Chondrocyte (in vitro differentiated cells): ENCODE results near the gene SCAPER. TPM values are rescaled to one million over a fixed set of nuclear protein-coding genes. Genes with fewer than 3 reads are reported as not detected.
"Not testable (repeated sequence)": the region's sequence is repeated elsewhere in the genome, so short reads cannot be mapped to it uniquely, and the experiment has no call there.

Experiments
- DNase-seq: peaks from one replicate; pipeline ENCODE4 v3.0.0; 2021; ENCODE audit warnings: mixed read lengths, low spot score
- H3K27ac Mint-ChIP-seq: one replicate; pipeline ENCODE4 v1.8.0; 2021; ENCODE audit warnings: mild to moderate bottlenecking, moderate library complexity, mixed read lengths; ENCODE audit not compliant: unreplicated experiment
- H3K27me3 Mint-ChIP-seq: 2 replicates; pipeline ENCODE4 v1.8.0; 2021; ENCODE audit warnings: low read depth, mixed read lengths
- H3K36me3 Mint-ChIP-seq: 2 replicates; pipeline ENCODE4 v1.8.0; 2021; ENCODE audit warnings: low read depth, mixed read lengths
- H3K4me1 Mint-ChIP-seq: 2 replicates; pipeline ENCODE4 v1.8.0; 2021; ENCODE audit warnings: low read depth, mild to moderate bottlenecking, mixed read lengths
- H3K4me3 Mint-ChIP-seq: one replicate; pipeline ENCODE4 v1.8.0; 2021; ENCODE audit warnings: mild to moderate bottlenecking, moderate library complexity, mixed read lengths; ENCODE audit not compliant: unreplicated experiment
- H3K9me3 Mint-ChIP-seq: 2 replicates; pipeline ENCODE4 v1.8.0; 2021; ENCODE audit warnings: low read depth, mixed read lengths
- total RNA-seq: library from RNA; stranded (reverse); gene quantifications from 3 replicates; pipeline ENCODE4 v1.2.1, GENCODE V29; 2021
- TF ChIP-seq, protein P1 (sequence below): fragments of 200-600 bp; sonication (generic); IDR thresholded peaks from 2 replicates; pipeline ENCODE4 v1.5.0; 2021; ENCODE audit warnings: antibody characterized with exemption, mild to moderate bottlenecking, moderate library complexity

SCAPER gene
- total RNA-seq, 1 donor from 2014 or later = 17.3 TPM

GRCh38 chr15:76714950-76715349 lies 190.2 kb downstream of the SCAPER start:
- TF ChIP-seq, protein P1, sequence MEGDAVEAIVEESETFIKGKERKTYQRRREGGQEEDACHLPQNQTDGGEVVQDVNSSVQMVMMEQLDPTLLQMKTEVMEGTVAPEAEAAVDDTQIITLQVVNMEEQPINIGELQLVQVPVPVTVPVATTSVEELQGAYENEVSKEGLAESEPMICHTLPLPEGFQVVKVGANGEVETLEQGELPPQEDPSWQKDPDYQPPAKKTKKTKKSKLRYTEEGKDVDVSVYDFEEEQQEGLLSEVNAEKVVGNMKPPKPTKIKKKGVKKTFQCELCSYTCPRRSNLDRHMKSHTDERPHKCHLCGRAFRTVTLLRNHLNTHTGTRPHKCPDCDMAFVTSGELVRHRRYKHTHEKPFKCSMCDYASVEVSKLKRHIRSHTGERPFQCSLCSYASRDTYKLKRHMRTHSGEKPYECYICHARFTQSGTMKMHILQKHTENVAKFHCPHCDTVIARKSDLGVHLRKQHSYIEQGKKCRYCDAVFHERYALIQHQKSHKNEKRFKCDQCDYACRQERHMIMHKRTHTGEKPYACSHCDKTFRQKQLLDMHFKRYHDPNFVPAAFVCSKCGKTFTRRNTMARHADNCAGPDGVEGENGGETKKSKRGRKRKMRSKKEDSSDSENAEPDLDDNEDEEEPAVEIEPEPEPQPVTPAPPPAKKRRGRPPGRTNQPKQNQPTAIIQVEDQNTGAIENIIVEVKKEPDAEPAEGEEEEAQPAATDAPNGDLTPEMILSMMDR = no peak

DNA sequence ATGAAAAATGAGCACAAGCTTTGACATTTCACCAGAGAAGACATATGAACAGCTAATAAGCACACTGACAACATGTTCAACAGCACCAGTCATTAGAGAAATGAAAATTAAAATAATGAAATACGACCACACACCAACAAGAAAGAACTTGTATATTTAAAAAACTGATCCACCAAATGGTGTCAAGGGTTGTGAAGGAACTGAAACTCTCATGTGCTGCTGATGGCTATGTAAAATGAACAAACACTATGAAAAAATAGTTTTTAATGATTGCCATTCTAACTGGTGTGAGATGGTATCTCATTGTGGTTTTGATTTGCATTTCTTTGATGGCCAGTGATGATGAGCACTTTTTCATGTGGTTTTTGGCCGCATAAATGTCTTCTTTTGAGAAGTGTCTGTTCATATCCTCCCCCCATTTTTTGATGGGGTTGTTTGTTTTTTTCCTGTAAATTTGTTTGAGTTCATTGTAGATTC lies 193.8 kb downstream of the SCAPER start:
- Mint-ChIP-seq H3K36me3 (peaks cover 14% of the 10 kb centered on the region), H3K4me1 (no peaks in the 10 kb centered on the region), H3K4me3 (no peak overlapping the region), H3K27me3 (no peaks in the 10 kb centered on the region), H3K9me3 (peaks cover 7% of the 10 kb centered on the region), H3K27ac (no peak overlapping the region)
- DNase-seq = no peak
- TF ChIP-seq, protein P1 = no peak

More at GRCh38 chr15:76714950-76715349, 190.2 kb downstream of the SCAPER start:
- no peak overlapping the region for H3K4me3 Mint-ChIP-seq
- H3K27me3 Mint-ChIP-seq = no peaks in the 10 kb centered on the region
- no peak overlapping the region for H3K27ac Mint-ChIP-seq
- H3K4me1 Mint-ChIP-seq = no peaks in the 10 kb centered on the region
- H3K36me3 Mint-ChIP-seq = peaks cover 21% of the 10 kb centered on the region
- no peak for DNase-seq
- peaks cover 18% of the 10 kb centered on the region for H3K9me3 Mint-ChIP-seq

DNA sequence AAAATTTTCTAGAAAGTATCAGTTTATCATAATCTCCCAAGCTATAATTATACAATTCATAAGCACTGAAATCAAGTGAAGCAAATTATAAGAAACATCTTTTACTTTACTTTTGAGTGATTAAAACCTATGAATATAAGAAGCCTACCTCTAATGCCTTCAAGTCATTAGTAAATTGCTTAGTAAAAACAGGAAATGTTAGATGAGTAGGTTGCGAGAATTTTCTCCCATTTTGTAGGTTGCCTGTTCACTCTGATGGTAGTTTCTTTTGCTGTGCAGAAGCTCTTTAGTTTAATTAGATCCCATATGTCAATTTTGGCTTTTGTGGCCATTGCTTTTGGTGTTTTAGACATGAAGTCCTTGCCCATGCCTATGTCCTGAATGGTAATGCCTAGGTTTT lies 201.1 kb downstream of the SCAPER start:
- not testable (repeated sequence) for H3K4me1 Mint-ChIP-seq, H3K27me3 Mint-ChIP-seq, DNase-seq, H3K27ac Mint-ChIP-seq, H3K4me3 Mint-ChIP-seq, H3K36me3 Mint-ChIP-seq, H3K9me3 Mint-ChIP-seq

DNA sequence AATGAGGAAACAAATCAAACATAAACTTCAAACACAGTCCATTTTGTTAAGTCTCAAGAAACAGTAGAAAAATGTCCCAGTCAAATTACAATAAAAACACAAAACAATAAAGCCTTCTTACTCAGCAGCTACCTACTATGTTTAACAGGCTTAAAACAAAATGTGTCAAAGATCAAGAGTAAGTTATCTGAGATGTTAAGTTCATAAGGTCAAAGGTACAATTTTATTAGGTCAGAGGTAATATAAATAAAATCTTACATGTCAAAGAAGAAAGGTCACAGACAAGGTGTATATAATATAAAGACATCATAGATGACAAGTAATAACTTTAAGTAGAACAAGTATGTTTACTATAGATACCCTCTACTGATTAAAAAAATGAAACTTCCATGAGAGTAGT lies 208.3 kb downstream of the SCAPER start:
- Mint-ChIP-seq H3K36me3 (peaks cover 10% of the 10 kb centered on the region), H3K4me3 (no peak overlapping the region), H3K27ac (no peak overlapping the region), H3K9me3 (no peaks in the 10 kb centered on the region), H3K27me3 (no peaks in the 10 kb centered on the region), H3K4me1 (no peaks in the 10 kb centered on the region)
- DNase-seq = no peak
- TF ChIP-seq, protein P1 = no peak

DNA sequence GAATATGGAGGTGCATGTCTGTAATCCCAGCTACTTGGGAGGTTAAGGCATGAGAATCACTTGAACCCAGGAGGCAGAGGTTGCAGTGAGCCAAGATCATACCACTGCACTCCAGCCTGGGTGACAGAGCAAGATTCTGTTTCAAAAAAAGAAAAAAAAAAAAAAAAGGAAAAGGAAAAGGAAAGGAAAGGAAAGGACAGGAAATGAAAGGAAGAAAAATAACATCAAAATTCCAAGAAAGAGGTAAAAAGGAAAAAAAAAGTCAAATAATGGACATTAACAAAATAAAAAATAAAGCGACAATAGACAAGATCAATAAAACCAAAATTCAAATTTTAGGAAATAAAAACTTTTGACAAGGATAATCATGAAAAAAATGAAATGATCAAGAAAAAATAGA lies 212.6 kb downstream of the SCAPER start:
- H3K4me1 Mint-ChIP-seq, H3K9me3 Mint-ChIP-seq, H3K27me3 Mint-ChIP-seq, DNase-seq, H3K27ac Mint-ChIP-seq, H3K4me3 Mint-ChIP-seq, H3K36me3 Mint-ChIP-seq: not testable (repeated sequence)

DNA sequence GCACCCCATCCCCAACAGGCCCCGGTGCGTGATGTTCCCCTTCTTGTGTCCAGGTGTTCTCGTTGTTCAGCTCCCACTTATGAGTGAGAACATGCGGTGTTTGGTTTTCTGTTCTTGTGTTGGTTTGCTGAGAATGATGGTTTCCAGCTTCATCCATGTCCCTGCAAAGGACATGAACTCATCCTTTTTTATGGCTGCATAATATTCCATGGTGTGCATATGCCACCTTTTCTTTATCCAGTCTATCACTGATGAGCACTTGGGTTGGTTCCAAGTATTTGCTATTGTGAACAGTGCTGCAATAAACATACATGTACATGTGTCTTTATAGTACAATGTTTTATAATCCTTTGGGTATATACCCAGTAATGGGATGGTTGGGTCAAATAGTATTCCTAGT lies 217.5 kb downstream of the SCAPER start:
- H3K36me3 Mint-ChIP-seq, DNase-seq, H3K27ac Mint-ChIP-seq, H3K27me3 Mint-ChIP-seq, H3K4me1 Mint-ChIP-seq, H3K4me3 Mint-ChIP-seq, H3K9me3 Mint-ChIP-seq: not testable (repeated sequence)

DNA sequence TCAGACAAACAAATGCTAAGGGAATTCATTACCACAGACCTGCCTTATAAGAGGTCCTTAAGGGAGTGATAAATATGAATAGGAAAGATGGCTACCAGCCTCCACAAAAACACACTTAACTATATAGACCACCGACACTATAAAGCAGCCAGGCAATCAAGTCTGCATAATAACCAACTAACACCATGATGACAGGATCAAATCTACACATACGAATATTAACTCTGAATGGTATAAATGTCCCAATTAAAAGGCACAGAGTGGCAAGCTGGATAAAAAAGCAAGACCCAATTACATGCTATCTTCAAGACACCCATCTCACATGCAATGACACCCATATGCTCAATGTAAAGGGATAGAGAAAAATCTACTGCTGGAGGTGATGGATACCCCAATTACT lies 221.1 kb downstream of the SCAPER start:
- Mint-ChIP-seq H3K27ac (no peak overlapping the region), H3K4me3 (no peak overlapping the region), H3K4me1 (no peaks in the 10 kb centered on the region), H3K36me3 (peaks cover 13% of the 10 kb centered on the region), H3K9me3 (peaks cover 12% of the 10 kb centered on the region), H3K27me3 (no peaks in the 10 kb centered on the region)
- no peak for DNase-seq
- TF ChIP-seq, protein P1 = no peak
